ENCODE measurements around the gene PSME4.

Gene PSME4

DNA sequence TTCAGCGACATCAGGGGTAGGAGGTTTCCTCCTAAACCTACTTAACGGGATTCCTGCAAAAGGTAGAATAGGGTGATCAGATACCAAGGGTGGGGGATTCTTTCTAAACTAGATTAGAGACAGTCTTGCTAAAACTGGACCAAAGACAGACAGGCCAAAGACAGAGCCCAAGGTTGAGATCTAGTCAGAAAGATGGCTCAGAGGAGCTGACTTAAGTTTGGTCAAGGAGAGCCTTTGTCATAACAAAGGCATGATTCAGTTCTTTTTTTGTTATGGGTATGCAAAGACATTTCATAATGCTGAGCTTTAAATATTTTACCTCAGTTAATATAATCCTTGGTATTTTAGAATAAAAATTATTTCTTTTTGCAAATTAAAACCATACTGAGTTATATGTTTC is 93.2 kb downstream of the PSME4 start:
- H3K36me3 ChIP-seq (ENCODE audit: control insufficient read depth, insufficient read depth, low read length) = peaks cover 75% of the 10 kb centered on the region
- H3K9ac ChIP-seq (ENCODE audit: low read depth, low read length) = no peak overlapping the region

DNA sequence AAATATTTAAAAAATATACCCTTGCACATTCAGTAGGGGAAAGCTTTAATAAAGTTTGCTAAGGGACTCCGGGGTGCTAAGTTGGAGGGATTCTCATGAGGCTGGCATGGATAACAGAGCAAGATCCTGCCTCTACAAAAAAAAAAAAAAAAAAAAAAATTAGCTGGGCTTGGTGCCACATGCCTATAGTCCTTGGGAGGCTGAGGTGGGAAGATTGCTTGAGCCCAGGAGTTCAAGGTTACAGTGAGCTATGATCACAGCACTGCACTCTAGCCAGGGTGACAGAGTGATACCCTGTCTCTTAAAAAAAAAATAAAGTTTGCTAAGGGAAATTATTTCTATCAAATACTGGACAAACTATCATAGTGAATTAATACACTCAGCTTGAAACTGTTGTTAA is 93.7 kb downstream of the PSME4 start:
- Histone ChIP-seq H3K36me3 (ENCODE audit: control insufficient read depth, insufficient read depth, low read length) (peaks cover 74% of the 10 kb centered on the region), H3K27ac (ENCODE audit: low read depth, low read length) (no peak overlapping the region), H3K27me3 (ENCODE audit: control insufficient read depth, insufficient read depth, low read length) (no peaks in the 10 kb centered on the region), H3K9me3 (ENCODE audit: control insufficient read depth, insufficient read depth, low read length) (no peaks in the 10 kb centered on the region), H3K4me3 (ENCODE audit: low read depth, low read length) (no peak overlapping the region), H3K4me1 (ENCODE audit: control insufficient read depth, insufficient read depth, low read length) (no peaks in the 10 kb centered on the region), H3K9ac (ENCODE audit: low read depth, low read length) (no peak overlapping the region)

More for the DNA sequence above, 93.2 kb downstream of the PSME4 start:
- Histone ChIP-seq H3K4me3 (ENCODE audit: low read depth, low read length) (no peak overlapping the region; the same call in 1 of the 2 replicates), H3K4me1 (ENCODE audit: control insufficient read depth, insufficient read depth, low read length) (no peaks in the 10 kb centered on the region), H3K27me3 (ENCODE audit: control insufficient read depth, insufficient read depth, low read length) (no peaks in the 10 kb centered on the region), H3K9me3 (ENCODE audit: control insufficient read depth, insufficient read depth, low read length) (no peaks in the 10 kb centered on the region), H3K27ac (ENCODE audit: low read depth, low read length) (no peak overlapping the region)

DNA sequence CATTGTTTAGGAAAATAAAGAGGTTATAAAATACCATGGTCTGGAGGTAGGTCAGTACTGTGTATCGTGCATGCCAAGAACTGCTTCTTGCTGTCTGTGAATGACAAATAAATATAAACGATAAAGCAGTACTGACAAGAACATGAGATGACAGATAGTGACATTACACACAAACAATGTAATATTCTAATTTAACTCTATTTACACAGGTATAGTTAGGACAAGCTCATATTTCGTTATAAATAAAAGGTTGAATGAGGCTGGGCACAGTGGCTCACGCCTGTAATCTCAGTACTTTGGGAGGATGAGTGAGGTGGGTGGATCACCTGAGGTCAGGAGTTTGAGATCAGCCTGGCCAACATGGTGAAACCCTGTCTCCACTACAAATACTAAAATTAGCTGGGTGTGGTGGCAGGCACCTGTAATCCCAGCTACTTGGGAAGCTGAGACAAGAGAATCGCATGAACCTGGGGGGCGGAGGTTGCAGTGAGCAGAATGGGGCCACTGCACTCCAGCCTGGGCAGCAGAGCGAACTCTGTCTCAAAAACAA is 96.3 kb downstream of the PSME4 start:
- Histone ChIP-seq H3K36me3 (ENCODE audit: control insufficient read depth, insufficient read depth, low read length) (peaks cover 72% of the 10 kb centered on the region), H3K4me1 (ENCODE audit: control insufficient read depth, insufficient read depth, low read length) (no peaks in the 10 kb centered on the region), H3K4me3 (ENCODE audit: low read depth, low read length) (no peak overlapping the region), H3K27me3 (ENCODE audit: control insufficient read depth, insufficient read depth, low read length) (no peaks in the 10 kb centered on the region), H3K9me3 (ENCODE audit: control insufficient read depth, insufficient read depth, low read length) (no peaks in the 10 kb centered on the region), H3K27ac (ENCODE audit: low read depth, low read length) (no peak overlapping the region), H3K9ac (ENCODE audit: low read depth, low read length) (no peak overlapping the region)

DNA sequence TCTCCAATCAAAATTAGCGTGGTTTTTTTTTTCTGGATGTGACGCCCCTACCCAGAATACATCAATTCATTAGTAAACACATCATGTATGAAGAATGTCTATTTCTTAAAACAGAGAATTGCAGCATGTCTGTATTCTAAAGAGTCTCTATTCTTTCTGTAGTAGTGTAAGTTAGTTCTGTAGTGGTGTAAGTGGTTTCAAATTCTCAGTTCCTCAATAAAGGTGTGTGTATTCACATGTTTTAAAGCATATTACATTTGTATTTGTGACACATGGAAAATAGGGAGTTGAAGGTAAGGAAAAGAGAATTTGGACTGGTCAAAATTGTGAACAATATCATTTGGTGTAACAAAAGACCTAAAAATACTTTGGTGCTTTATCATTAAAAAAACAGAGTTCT is 103.0 kb downstream of the PSME4 start:
- no peaks in the 10 kb centered on the region for H3K4me1 ChIP-seq (ENCODE audit: control insufficient read depth, insufficient read depth, low read length)
- no peak overlapping the region for H3K27ac ChIP-seq (ENCODE audit: low read depth, low read length)
- H3K9ac ChIP-seq (ENCODE audit: low read depth, low read length) = no peak overlapping the region
- no peak overlapping the region for H3K4me3 ChIP-seq (ENCODE audit: low read depth, low read length)
- H3K36me3 ChIP-seq (ENCODE audit: control insufficient read depth, insufficient read depth, low read length) = peaks cover 79% of the 10 kb centered on the region
- no peaks in the 10 kb centered on the region for H3K9me3 ChIP-seq (ENCODE audit: control insufficient read depth, insufficient read depth, low read length)
- H3K27me3 ChIP-seq (ENCODE audit: control insufficient read depth, insufficient read depth, low read length) = no peaks in the 10 kb centered on the region

DNA sequence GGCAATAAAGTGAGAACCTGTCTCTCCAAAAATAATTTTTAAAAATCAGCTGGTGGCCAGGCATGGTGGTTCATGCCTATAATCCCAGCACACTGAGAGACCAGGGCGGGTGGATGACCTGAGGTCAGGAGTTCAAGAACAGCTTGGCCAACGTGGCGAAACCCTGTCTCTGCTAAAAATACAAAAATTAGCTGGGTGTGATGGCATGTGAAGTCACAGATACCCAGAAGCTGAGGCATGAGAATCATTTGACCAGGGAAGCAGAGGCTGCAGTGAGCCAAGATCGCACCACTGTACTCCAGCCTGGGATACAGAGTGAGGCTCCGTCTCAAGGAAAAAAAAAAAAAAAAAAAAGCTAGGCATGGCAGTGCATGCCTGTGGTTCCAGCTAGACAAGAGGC is 103.6 kb downstream of the PSME4 start:
- no peaks in the 10 kb centered on the region for H3K27me3 ChIP-seq (ENCODE audit: control insufficient read depth, insufficient read depth, low read length)
- no peaks in the 10 kb centered on the region for H3K4me1 ChIP-seq (ENCODE audit: control insufficient read depth, insufficient read depth, low read length)
- H3K9me3 ChIP-seq (ENCODE audit: control insufficient read depth, insufficient read depth, low read length) = no peaks in the 10 kb centered on the region
- no peak overlapping the region for H3K4me3 ChIP-seq (ENCODE audit: low read depth, low read length)
- H3K9ac ChIP-seq (ENCODE audit: low read depth, low read length) = no peak overlapping the region
- no peak overlapping the region for H3K27ac ChIP-seq (ENCODE audit: low read depth, low read length)
- peaks cover 76% of the 10 kb centered on the region for H3K36me3 ChIP-seq (ENCODE audit: control insufficient read depth, insufficient read depth, low read length)

DNA sequence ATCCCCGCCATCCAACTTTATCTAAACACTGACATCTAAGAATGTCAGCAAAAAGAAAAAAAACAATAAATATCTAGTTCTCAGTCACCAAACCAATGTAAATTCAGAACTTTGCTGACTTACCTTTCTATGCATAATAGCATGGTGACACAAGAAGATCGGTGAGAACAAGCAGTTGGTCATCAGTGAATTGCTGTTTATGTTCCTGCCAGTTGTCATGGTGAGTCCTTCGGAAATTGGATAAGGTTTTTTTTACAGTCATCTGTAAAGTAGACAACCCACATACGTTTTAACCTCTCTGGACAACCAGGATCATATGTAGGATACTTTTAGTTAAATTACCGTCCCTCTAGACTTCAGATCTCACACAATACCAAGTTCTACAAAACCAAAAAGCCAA is 104.8 kb downstream of the PSME4 start:
- Histone ChIP-seq H3K36me3 (ENCODE audit: control insufficient read depth, insufficient read depth, low read length) (peaks cover 69% of the 10 kb centered on the region), H3K27me3 (ENCODE audit: control insufficient read depth, insufficient read depth, low read length) (no peaks in the 10 kb centered on the region), H3K4me1 (ENCODE audit: control insufficient read depth, insufficient read depth, low read length) (no peaks in the 10 kb centered on the region), H3K27ac (ENCODE audit: low read depth, low read length) (no peak overlapping the region), H3K9me3 (ENCODE audit: control insufficient read depth, insufficient read depth, low read length) (no peaks in the 10 kb centered on the region), H3K9ac (ENCODE audit: low read depth, low read length) (no peak overlapping the region), H3K4me3 (ENCODE audit: low read depth, low read length) (no peak overlapping the region)

DNA sequence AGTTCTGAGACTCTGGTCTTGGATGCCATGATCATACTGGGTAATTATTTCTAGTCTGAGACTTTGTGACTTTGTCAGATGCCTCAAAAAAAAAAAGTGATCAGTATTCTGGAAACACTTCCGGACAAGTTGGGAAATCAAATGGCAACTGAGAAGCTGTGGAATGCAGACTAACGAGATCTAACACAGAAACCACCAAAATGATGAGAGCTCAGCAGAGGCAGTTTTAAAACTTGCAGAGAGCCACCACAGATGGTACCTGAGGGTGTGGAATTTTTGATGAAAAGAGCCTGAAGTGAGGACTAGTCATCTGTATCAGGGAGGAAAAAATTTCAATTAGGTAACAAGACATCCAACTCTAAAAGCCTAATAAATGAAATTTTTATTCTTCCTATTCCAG is 105.5 kb downstream of the PSME4 start:
- Histone ChIP-seq H3K4me1 (ENCODE audit: control insufficient read depth, insufficient read depth, low read length) (no peaks in the 10 kb centered on the region), H3K4me3 (ENCODE audit: low read depth, low read length) (no peak overlapping the region), H3K27me3 (ENCODE audit: control insufficient read depth, insufficient read depth, low read length) (no peaks in the 10 kb centered on the region), H3K27ac (ENCODE audit: low read depth, low read length) (no peak overlapping the region), H3K9me3 (ENCODE audit: control insufficient read depth, insufficient read depth, low read length) (no peaks in the 10 kb centered on the region), H3K36me3 (ENCODE audit: control insufficient read depth, insufficient read depth, low read length) (peaks cover 63% of the 10 kb centered on the region), H3K9ac (ENCODE audit: low read depth, low read length) (no peak overlapping the region)

DNA sequence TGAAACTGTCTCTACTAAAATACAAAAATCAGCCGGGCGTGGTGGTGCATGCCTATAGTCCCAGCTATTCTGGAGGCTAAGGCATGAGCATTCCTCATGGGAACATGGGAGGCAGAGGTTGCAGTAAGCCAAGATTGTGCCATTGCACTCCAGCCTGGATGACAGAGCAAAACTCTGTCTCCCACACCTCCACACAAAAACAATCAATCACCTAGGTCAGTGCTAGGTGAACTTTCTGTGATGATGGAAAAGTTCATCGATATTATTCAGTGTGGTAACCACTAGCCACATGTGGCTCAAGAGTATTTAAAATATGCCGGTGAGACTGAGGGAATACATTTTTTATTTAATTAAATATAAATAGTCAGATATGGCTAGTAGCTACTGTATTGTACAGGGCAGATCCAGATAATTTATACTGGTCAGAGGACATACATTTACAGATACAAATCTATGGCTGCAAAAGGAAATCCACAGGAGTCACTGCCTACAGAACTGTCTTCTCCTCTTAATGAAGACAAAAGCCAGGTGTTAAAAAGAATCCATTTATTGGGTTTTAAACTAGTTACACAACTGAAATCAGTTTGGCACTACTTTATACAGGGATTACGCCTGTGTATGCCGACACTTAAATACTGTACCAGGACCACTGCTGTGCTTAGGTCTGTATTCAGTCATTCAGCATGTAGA is 107.1 kb downstream of the PSME4 start:
- H3K9me3 ChIP-seq (ENCODE audit: control insufficient read depth, insufficient read depth, low read length) = no peaks in the 10 kb centered on the region
- H3K9ac ChIP-seq (ENCODE audit: low read depth, low read length) = no peak overlapping the region
- H3K4me1 ChIP-seq (ENCODE audit: control insufficient read depth, insufficient read depth, low read length) = no peaks in the 10 kb centered on the region
- H3K27me3 ChIP-seq (ENCODE audit: control insufficient read depth, insufficient read depth, low read length) = no peaks in the 10 kb centered on the region
- peaks cover 49% of the 10 kb centered on the region for H3K36me3 ChIP-seq (ENCODE audit: control insufficient read depth, insufficient read depth, low read length)
- no peak overlapping the region for H3K4me3 ChIP-seq (ENCODE audit: low read depth, low read length)
- no peak overlapping the region for H3K27ac ChIP-seq (ENCODE audit: low read depth, low read length)

DNA sequence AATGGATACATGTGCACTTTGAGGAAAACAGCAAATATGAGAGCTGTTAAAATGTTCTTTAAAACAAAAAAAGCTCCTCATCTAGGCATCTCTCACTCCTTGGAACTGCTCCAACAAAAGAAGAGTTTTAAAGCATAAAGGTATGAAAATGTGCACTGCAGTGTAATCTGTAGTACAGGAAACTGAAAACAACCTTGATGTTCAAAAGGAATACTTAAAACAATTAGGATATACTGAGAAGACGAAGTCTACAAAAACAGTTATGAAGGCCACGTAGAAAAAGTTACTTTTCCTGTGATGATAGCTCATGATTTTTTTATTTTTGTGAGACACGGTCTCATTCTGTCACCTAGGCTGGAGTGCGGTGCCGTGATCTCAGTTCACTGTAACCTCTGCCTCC is 109.0 kb downstream of the PSME4 start:
- Histone ChIP-seq H3K9ac (ENCODE audit: low read depth, low read length) (no peak overlapping the region), H3K36me3 (ENCODE audit: control insufficient read depth, insufficient read depth, low read length) (peaks cover 33% of the 10 kb centered on the region), H3K4me1 (ENCODE audit: control insufficient read depth, insufficient read depth, low read length) (no peaks in the 10 kb centered on the region), H3K9me3 (ENCODE audit: control insufficient read depth, insufficient read depth, low read length) (no peaks in the 10 kb centered on the region), H3K4me3 (ENCODE audit: low read depth, low read length) (no peak overlapping the region), H3K27me3 (ENCODE audit: control insufficient read depth, insufficient read depth, low read length) (no peaks in the 10 kb centered on the region), H3K27ac (ENCODE audit: low read depth, low read length) (no peak overlapping the region)

DNA sequence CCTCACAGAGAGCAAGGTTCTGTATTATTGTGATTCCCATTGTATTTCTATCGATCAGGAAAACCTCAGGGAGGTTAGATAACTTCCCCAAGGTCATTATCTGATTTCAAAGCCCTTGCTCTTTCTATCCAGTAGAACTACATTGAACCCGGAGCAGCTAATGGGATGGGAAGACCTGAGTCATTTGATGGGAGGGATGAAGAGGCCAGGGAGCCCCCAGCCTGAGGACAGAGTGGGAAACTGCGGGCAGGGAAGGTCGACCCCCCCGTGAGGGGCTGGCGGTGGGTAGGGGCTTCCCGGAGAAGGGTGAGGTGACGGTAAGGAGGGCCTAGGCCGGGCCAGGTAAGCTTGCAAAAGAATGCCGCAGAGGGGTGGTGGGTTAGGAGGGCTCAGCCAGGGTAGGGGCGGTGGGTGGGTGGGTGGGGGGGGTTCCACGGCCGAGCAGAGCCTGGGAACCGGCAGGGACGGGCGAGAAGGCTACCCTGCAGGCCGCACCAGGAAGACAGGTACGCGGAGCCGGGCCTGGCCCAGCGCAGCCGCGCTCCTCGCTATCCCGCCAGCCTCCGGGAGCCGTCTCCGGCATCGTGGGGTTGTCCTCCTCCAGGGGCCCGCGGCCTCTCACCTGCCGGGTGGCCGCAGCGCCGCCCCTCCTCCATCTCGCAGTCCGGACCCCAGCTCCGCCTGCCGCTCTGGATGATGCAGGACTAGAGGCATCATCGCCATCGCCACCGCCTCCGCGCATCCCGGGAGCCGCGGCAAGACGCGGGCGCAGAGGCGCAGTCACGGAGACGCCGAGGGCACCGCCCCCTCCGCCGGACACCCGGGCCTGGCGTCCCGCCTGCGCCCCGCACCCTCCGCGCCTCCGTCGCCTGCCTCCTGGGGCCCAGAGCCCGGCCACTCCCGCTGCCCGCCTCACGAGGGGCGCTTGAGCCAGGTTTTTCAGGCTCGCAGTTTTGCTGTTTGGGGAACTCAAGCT is 111.3 kb downstream of the PSME4 start, which contains the start of gene GPR75:
Gene GPR75, minus strand, starts transcription at position 762 of the 976 bp plus-strand sequence. CDS start 5,211 bp downstream, outside the sequence.
- Histone ChIP-seq H3K27me3 (ENCODE audit: control insufficient read depth, insufficient read depth, low read length) (no peaks in the 10 kb centered on the region), H3K4me1 (ENCODE audit: control insufficient read depth, insufficient read depth, low read length) (no peaks in the 10 kb centered on the region), H3K9ac (ENCODE audit: low read depth, low read length) (0 out of 2 replicates have a peak within 1 kb of the TSS, but pooled peaks have one; percentile 27), H3K4me3 (ENCODE audit: low read depth, low read length) (peak within 1 kb of the TSS; percentile 61), H3K36me3 (ENCODE audit: control insufficient read depth, insufficient read depth, low read length) (peaks cover 13% of the 10 kb centered on the region), H3K27ac (ENCODE audit: low read depth, low read length) (no peak within 1 kb of the TSS), H3K9me3 (ENCODE audit: control insufficient read depth, insufficient read depth, low read length) (no peaks in the 10 kb centered on the region)

DNA sequence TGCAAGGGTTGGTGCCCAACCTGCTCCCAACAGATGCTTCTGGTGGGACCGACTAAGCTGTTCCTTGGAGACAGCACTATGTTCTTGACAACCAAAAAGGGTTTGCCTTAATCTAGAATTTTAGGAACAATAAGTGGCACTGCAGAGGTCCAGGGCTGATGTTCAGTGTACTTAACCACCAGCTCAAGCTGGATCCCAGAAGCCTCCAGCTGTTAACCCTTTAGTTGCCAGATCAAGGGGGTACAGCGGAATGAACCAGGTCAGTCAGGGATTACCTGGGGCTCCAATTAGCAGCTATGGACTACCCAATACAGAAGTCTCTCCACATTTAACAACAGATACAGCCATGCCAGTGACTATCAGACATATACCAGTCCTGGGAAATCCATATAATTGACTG is 114.5 kb downstream of the PSME4 start:
- no peak overlapping the region for H3K27ac ChIP-seq (ENCODE audit: low read depth, low read length)
- H3K4me1 ChIP-seq (ENCODE audit: control insufficient read depth, insufficient read depth, low read length) = no peaks in the 10 kb centered on the region
- H3K9ac ChIP-seq (ENCODE audit: low read depth, low read length) = no peak overlapping the region

More for the DNA sequence above, 114.5 kb downstream of the PSME4 start:
- no peaks in the 10 kb centered on the region for H3K27me3 ChIP-seq (ENCODE audit: control insufficient read depth, insufficient read depth, low read length)
- H3K36me3 ChIP-seq (ENCODE audit: control insufficient read depth, insufficient read depth, low read length) = peaks cover 20% of the 10 kb centered on the region
- H3K9me3 ChIP-seq (ENCODE audit: control insufficient read depth, insufficient read depth, low read length) = no peaks in the 10 kb centered on the region
- H3K4me3 ChIP-seq (ENCODE audit: low read depth, low read length) = no peak overlapping the region

All from HUES48 (cell line).